WTC11 (cell line): ENCODE data around the gene ERBB4.

Experiments used
- ELF4 ChIP-seq: sonication (generic); formaldehyde crosslinking; IDR thresholded peaks from 2 replicates; pipeline ENCODE4 v1.8.1; 2022; ENCODE audit warnings: low read depth, mild to moderate bottlenecking, moderate library complexity, missing genetic modification reagents
- ETV6 ChIP-seq: sonication (generic); formaldehyde crosslinking; IDR thresholded peaks from 2 replicates; pipeline ENCODE4 v1.8.1; 2022; ENCODE audit warnings: mild to moderate bottlenecking, missing genetic modification reagents
- MAX ChIP-seq: sonication (generic); formaldehyde crosslinking; IDR thresholded peaks from 2 replicates; pipeline ENCODE4 v1.8.0; 2022; ENCODE audit warnings: mild to moderate bottlenecking, missing genetic modification reagents

- no peak for TF ChIP-seq ELF4 (CRISPR knock-in tag)
- no peak for TF ChIP-seq MAX (CRISPR knock-in tag)
- TF ChIP-seq ETV6 (CRISPR knock-in tag) = no peak
These were observed 583.0 kb downstream of the ERBB4 start for GRCh38 chr2:211955648-211956047.
